ENCODE data around the gene ATXN1. TPM values are rescaled to one million over a fixed set of nuclear protein-coding genes. Genes with fewer than 3 reads are reported as not detected.
A peak's percentile ranks its signal among the peaks of the same experiment; 100 is the strongest.

Gene ATXN1
- total RNA-seq, 1 donor from 2014 or later = 59.8 TPM

GRCh38 chr6:16671302-16672289 lies 89.7 kb downstream of the ATXN1 start:
- H3K4me3 Mint-ChIP-seq = no peak overlapping the region
- DNase-seq (no peak), ATAC-seq (ENCODE audit: low read depth) (no peak)
- CTCF ChIA-PET = no interaction called here
- intact Hi-C loops (cut with micrococcal nuclease) = no loop called here
- H3K36me3 Mint-ChIP-seq (ENCODE audit: low read depth) = no peaks in the 10 kb centered on the region
- H3K27ac Mint-ChIP-seq = no peak overlapping the region
- no peaks in the 10 kb centered on the region for H3K9me3 Mint-ChIP-seq
- POLR2A ChIA-PET = no interaction called here
- H3K4me1 Mint-ChIP-seq = peaks cover 26% of the 10 kb centered on the region
- TF ChIP-seq, protein P1, sequence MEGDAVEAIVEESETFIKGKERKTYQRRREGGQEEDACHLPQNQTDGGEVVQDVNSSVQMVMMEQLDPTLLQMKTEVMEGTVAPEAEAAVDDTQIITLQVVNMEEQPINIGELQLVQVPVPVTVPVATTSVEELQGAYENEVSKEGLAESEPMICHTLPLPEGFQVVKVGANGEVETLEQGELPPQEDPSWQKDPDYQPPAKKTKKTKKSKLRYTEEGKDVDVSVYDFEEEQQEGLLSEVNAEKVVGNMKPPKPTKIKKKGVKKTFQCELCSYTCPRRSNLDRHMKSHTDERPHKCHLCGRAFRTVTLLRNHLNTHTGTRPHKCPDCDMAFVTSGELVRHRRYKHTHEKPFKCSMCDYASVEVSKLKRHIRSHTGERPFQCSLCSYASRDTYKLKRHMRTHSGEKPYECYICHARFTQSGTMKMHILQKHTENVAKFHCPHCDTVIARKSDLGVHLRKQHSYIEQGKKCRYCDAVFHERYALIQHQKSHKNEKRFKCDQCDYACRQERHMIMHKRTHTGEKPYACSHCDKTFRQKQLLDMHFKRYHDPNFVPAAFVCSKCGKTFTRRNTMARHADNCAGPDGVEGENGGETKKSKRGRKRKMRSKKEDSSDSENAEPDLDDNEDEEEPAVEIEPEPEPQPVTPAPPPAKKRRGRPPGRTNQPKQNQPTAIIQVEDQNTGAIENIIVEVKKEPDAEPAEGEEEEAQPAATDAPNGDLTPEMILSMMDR (IDR thresholded peaks at IDR 0.05) = no peak
- H3K27me3 Mint-ChIP-seq = no peaks in the 10 kb centered on the region

DNA sequence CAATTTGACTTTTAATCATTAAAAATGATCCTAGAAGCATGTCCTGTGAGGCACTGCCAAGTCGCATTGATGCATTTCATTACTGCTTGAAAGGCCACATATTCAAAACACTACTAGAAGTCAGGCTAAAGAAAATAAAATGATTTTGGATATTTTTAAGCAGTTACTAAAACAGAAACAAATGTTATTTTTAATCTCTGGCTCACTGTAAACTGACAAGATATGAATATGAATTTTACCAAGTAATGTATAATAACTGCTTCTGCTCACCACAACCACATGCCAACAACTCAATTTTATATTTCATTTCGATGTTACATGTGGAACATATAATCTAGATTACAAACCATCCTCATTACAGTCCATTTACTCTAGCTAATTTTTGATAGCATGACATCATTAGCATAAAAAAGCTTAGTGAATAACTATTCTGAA lies 90.6 kb downstream of the ATXN1 start:
- ATAC-seq (ENCODE audit: low read depth) = no peak
- Mint-ChIP-seq H3K4me1 (peaks cover 26% of the 10 kb centered on the region), H3K27ac (peak overlapping the region; percentile 61), H3K9me3 (no peaks in the 10 kb centered on the region), H3K4me3 (no peak overlapping the region), H3K27me3 (no peaks in the 10 kb centered on the region), H3K36me3 (ENCODE audit: low read depth) (no peaks in the 10 kb centered on the region)
- intact Hi-C loops (cut with micrococcal nuclease) = loop anchor here (1.0 kb wide), 1 partner anchor 14 kb away; no protein-coding TSS in a partner anchor
- TF ChIP-seq, protein P1 (IDR thresholded peaks at IDR 0.05) = no peak
- ChIA-PET CTCF (no interaction called here), POLR2A (no interaction called here)
- no peak for DNase-seq

- CTCF ChIA-PET = no interaction called here
- H3K4me1 Mint-ChIP-seq = peaks cover 26% of the 10 kb centered on the region
- DNase-seq = no peak
- no peaks in the 10 kb centered on the region for H3K9me3 Mint-ChIP-seq
- intact Hi-C loops (cut with micrococcal nuclease) = loop anchor here (1.0 kb wide), 1 partner anchor 14 kb away; no protein-coding TSS in a partner anchor
- peak; percentile 49 for ATAC-seq (ENCODE audit: low read depth)
- TF ChIP-seq, protein P1 (IDR thresholded peaks at IDR 0.05) = no peak
- H3K4me3 Mint-ChIP-seq = no peak overlapping the region
- H3K27me3 Mint-ChIP-seq = no peaks in the 10 kb centered on the region
- POLR2A ChIA-PET = no interaction called here
- H3K36me3 Mint-ChIP-seq (ENCODE audit: low read depth) = no peaks in the 10 kb centered on the region
- peak overlapping the region; percentile 61 for H3K27ac Mint-ChIP-seq
Measured at GRCh38 chr6:16670183-16670582, 91.1 kb downstream of the ATXN1 start.

- Mint-ChIP-seq H3K36me3 (ENCODE audit: low read depth) (no peaks in the 10 kb centered on the region), H3K4me3 (no peak overlapping the region), H3K27ac (no peak overlapping the region), H3K27me3 (no peaks in the 10 kb centered on the region), H3K9me3 (no peaks in the 10 kb centered on the region), H3K4me1 (peaks cover 26% of the 10 kb centered on the region)
- ATAC-seq (ENCODE audit: low read depth) (peak; percentile 7), DNase-seq (no peak)
- POLR2A ChIA-PET = interaction anchor here (0.6 to 1.3 kb wide), 2 partner anchors 10 to 33 kb away, joined by 3 to 4 read pairs; no protein-coding TSS in a partner anchor
- intact Hi-C loops (cut with micrococcal nuclease) = no loop called here
- TF ChIP-seq, protein P1 (IDR thresholded peaks at IDR 0.05) = no peak
- CTCF ChIA-PET = no interaction called here
Measured at GRCh38 chr6:16669227-16669626, 92.0 kb downstream of the ATXN1 start.

GRCh38 chr6:16667509-16667908 lies 93.8 kb downstream of the ATXN1 start:
- TF ChIP-seq, protein P1 (IDR thresholded peaks at IDR 0.05) = no peak
- POLR2A ChIA-PET = no interaction called here
- Mint-ChIP-seq H3K36me3 (ENCODE audit: low read depth) (no peaks in the 10 kb centered on the region), H3K27ac (no peak overlapping the region), H3K9me3 (no peaks in the 10 kb centered on the region), H3K27me3 (no peaks in the 10 kb centered on the region), H3K4me1 (peaks cover 26% of the 10 kb centered on the region), H3K4me3 (no peak overlapping the region)
- ATAC-seq (ENCODE audit: low read depth) (no peak), DNase-seq (no peak)
- intact Hi-C loops (cut with micrococcal nuclease) = no loop called here
- CTCF ChIA-PET = interaction anchor here (1.1 kb wide), 1 partner anchor 336 kb away, joined by 3 read pairs; no protein-coding TSS in a partner anchor

All from activated B cell treated with CpG ODN at 0.5 μM for 24 hours (primary cell).